Endothelial cell of hepatic sinusoid (primary cell): Measurements from ENCODE around the gene LGI4.

ENCODE experiments used
- in situ Hi-C: cut with HindIII; loops from 2 replicates; pipeline ENCODE4 v1.10.0; 2017; ENCODE audit warnings: low sequenced_read_pairs

Gene LGI4

GRCh38 chr19:35124098-35125060, 10.5 kb downstream of the LGI4 start:
- in situ Hi-C loops, result no loop called here

- in situ Hi-C loops, result no loop called here
Measured at GRCh38 chr19:35123573-35123972, 11.3 kb downstream of the LGI4 start.

GRCh38 chr19:35122687-35123551, 11.9 kb downstream of the LGI4 start:
- in situ Hi-C loops, result no loop called here

- in situ Hi-C loops, result no loop called here
Measured at GRCh38 chr19:35120898-35121297, 14.0 kb downstream of the LGI4 start.

GRCh38 chr19:35120492-35120891, 14.4 kb downstream of the LGI4 start:
- in situ Hi-C loops, result no loop called here

GRCh38 chr19:35119578-35120155, 15.2 kb downstream of the LGI4 start:
- in situ Hi-C loops, result loop anchor here (5.0 to 10.0 kb wide), 3 partner anchors 67 to 215 kb away; no protein-coding TSS in a partner anchor

- in situ Hi-C loops, result loop anchor here (5.0 to 10.0 kb wide), 3 partner anchors 67 to 214 kb away; no protein-coding TSS in a partner anchor
Measured at GRCh38 chr19:35119091-35119490, 15.8 kb downstream of the LGI4 start.

GRCh38 chr19:35118268-35119020, 16.4 kb downstream of the LGI4 start:
- in situ Hi-C loops, result loop anchor here (5.0 to 10.0 kb wide), 3 partner anchors 66 to 214 kb away; no protein-coding TSS in a partner anchor

- in situ Hi-C loops, result loop anchor here (5.0 to 10.0 kb wide), 3 partner anchors 65 to 213 kb away; no protein-coding TSS in a partner anchor
Measured at GRCh38 chr19:35117799-35118198, 17.1 kb downstream of the LGI4 start.

- in situ Hi-C loops, result loop anchor here (5.0 to 10.0 kb wide), 3 partner anchors 65 to 212 kb away; no protein-coding TSS in a partner anchor
Measured at GRCh38 chr19:35117116-35117515, 17.7 kb downstream of the LGI4 start.

GRCh38 chr19:35116072-35116801, 18.6 kb downstream of the LGI4 start:
- in situ Hi-C loops, result loop anchor here (5.0 to 10.0 kb wide), 3 partner anchors 64 to 211 kb away; no protein-coding TSS in a partner anchor

- in situ Hi-C loops, result loop anchor here (5.0 to 10.0 kb wide), 3 partner anchors 63 to 211 kb away; no protein-coding TSS in a partner anchor
Measured at GRCh38 chr19:35115177-35115951, 19.5 kb downstream of the LGI4 start, which contains the start of gene FXYD3. TSS of gene FXYD3 (plus strand) at chr19:35115823. CDS start at chr19:35119377, 3,554 bp downstream.

GRCh38 chr19:35114353-35115176, 20.3 kb downstream of the LGI4 start:
- in situ Hi-C loops, result loop anchor here (5.0 to 10.0 kb wide), 3 partner anchors 62 to 210 kb away; no protein-coding TSS in a partner anchor

GRCh38 chr19:35112995-35113688, 21.7 kb downstream of the LGI4 start:
- in situ Hi-C loops, result loop anchor here (10.0 kb wide), 2 partner anchors 138 to 208 kb away; no protein-coding TSS in a partner anchor

GRCh38 chr19:35110974-35111373, 23.9 kb downstream of the LGI4 start:
- in situ Hi-C loops, result loop anchor here (10.0 kb wide), 2 partner anchors 136 to 206 kb away; no protein-coding TSS in a partner anchor

- in situ Hi-C loops, result loop anchor here (10.0 kb wide), 2 partner anchors 135 to 205 kb away; no protein-coding TSS in a partner anchor
Measured at GRCh38 chr19:35109395-35110112, 25.3 kb downstream of the LGI4 start.
